K562 (cell line): ENCODE data around the gene ARID3A. TPM values are rescaled to one million over a fixed set of nuclear protein-coding genes. Genes with fewer than 3 reads are reported as not detected.

ENCODE experiments used
- BCLAF1 ChIP-seq, 2 experiments: fragments of 450-650 bp in 1 of 2; IDR thresholded peaks; 2 replicates each; pipeline ENCODE4 v1.6.1; 2011 to 2017; ENCODE audit warnings: low read depth in 2 of 2, antibody characterized with exemption in 1 of 2, borderline replicate concordance in 1 of 2, low read length in 1 of 2, mild to moderate bottlenecking in 1 of 2, mixed read lengths in 1 of 2; ENCODE audit not compliant: control insufficient read depth in 1 of 2
- BRD4 ChIP-seq: fragments of 200-600 bp; sonication (generic); IDR thresholded peaks from 2 replicates; pipeline ENCODE4 v1.6.1; 2017; ENCODE audit warnings: inconsistent platforms
- CHD4 ChIP-seq: fragments of 200-600 bp; sonication (generic); IDR thresholded peaks from 3 replicates; pipeline ENCODE4 v1.6.1; 2012; ENCODE audit warnings: low read depth, mild to moderate bottlenecking, mixed read lengths, low read length, inconsistent platforms; ENCODE audit not compliant: insufficient read depth, insufficient replicate concordance, poor library complexity, severe bottlenecking
- E2F1 ChIP-seq: sonication (generic); formaldehyde crosslinking; IDR thresholded peaks from 2 replicates; pipeline ENCODE4 v1.8.1; 2023; ENCODE audit warnings: mild to moderate bottlenecking, missing genetic modification reagents, moderate library complexity
- GATA2 ChIP-seq: sonication (generic); formaldehyde crosslinking; IDR thresholded peaks from 2 replicates; pipeline ENCODE4 v1.4.0; 2020; ENCODE audit warnings: mild to moderate bottlenecking, missing genetic modification reagents
- HMG20A ChIP-seq: fragments of 450-650 bp; formaldehyde crosslinking; conservative IDR thresholded peaks from 2 replicates; pipeline ENCODE4 v1.4.0; 2020; ENCODE audit warnings: mild to moderate bottlenecking, mixed read lengths
- KHSRP ChIP-seq: fragments of 450-650 bp; IDR thresholded peaks from 2 replicates; pipeline ENCODE4 v1.6.1; 2017
- NCOA4 ChIP-seq: fragments of 450-650 bp; IDR thresholded peaks from 2 replicates; pipeline ENCODE4 v1.6.1; 2018; ENCODE audit warnings: mild to moderate bottlenecking; ENCODE audit not compliant: partially characterized antibody
- NR0B1 ChIP-seq: fragments of 450-650 bp; IDR thresholded peaks from one replicate; pipeline ENCODE4 v1.6.1; 2018; ENCODE audit warnings: mild to moderate bottlenecking, moderate library complexity; ENCODE audit not compliant: partially characterized antibody
- POU5F1 ChIP-seq: fragments of 150-350 bp; IDR thresholded peaks from 2 replicates; pipeline ENCODE4 v1.6.1; 2014; ENCODE audit warnings: borderline replicate concordance, low read length, low read depth, mild to moderate bottlenecking; ENCODE audit not compliant: partially characterized antibody
- PPARD ChIP-seq: fragments of 250-450 bp; sonication (Bioruptor Pico); IDR thresholded peaks from 2 replicates; pipeline ENCODE4 v1.8.0; 2022; ENCODE audit warnings: inconsistent platforms, mild to moderate bottlenecking, moderate library complexity
- ZNF12 ChIP-seq: sonication (generic); formaldehyde crosslinking; IDR thresholded peaks from 2 replicates; pipeline ENCODE4 v1.4.0; 2020; ENCODE audit warnings: mild to moderate bottlenecking, missing genetic modification reagents
- ZNF121 ChIP-seq: sonication (generic); formaldehyde crosslinking; conservative IDR thresholded peaks from 2 replicates; pipeline ENCODE4 v1.8.0; 2022; ENCODE audit warnings: missing genetic modification reagents
- ZNF77 ChIP-seq: fragments of 250-450 bp; sonication (Bioruptor Pico); IDR thresholded peaks from 2 replicates; pipeline ENCODE4 v1.5.0; 2020
- polyA plus RNA-seq, 8 experiments: library from polyadenylated mRNA; depleted of rRNA in 4 of 8; stranded (reverse) in 5 of 8; unstranded in 3 of 8; fragments of >200 nt; fragmentation: Nextera tagmentation in 2 of 8; fragmentation: Illumina TruSeq in 1 of 8; extraction: Ambion mirVana in 2 of 8; extraction: Trizol in 1 of 8; gene quantifications; 2 replicates each; pipeline versions ENCODE4 v1.2.1 to v1.2.3, GENCODE V29; 2011 to 2014; ENCODE audit warnings: inconsistent platforms in 1 of 8, missing spikeins in 1 of 8
- total RNA-seq, 7 experiments: library from RNA; depleted of rRNA in 6 of 7; stranded (reverse); fragments of >200 nt in 6 of 7; fragmentation: Illumina TruSeq in 2 of 7; extraction: Trizol in 2 of 7; gene quantifications; 2 replicates each; pipeline versions ENCODE4 v1.2.1 to v1.2.3, GENCODE V29; 2011 to 2021; ENCODE audit warnings: low replicate concordance in 1 of 7
- TF ChIP-seq, protein P1 (sequence below), 2 experiments: IDR thresholded peaks in 1 of 2; conservative IDR thresholded peaks in 1 of 2; 2 replicates each; pipeline ENCODE4 v1.6.1; 2016; ENCODE audit warnings: low read depth in 2 of 2, mild to moderate bottlenecking in 1 of 2, missing compliant biosample characterization in 1 of 2, missing genetic modification characterization in 1 of 2, moderate library complexity in 1 of 2
- TF ChIP-seq, protein P2 (sequence below): sonication (generic); formaldehyde crosslinking; IDR thresholded peaks from 2 replicates; pipeline ENCODE4 v1.8.1; 2023; ENCODE audit warnings: mild to moderate bottlenecking, missing genetic modification reagents

The ARID3A gene
- total and polyA plus RNA-seq, 9 of the 15 experiments (the other 6 are each of a cell fraction or from before 2014, with no cell fraction given), result 1.4 to 118 (median 31.2) TPM

DNA sequence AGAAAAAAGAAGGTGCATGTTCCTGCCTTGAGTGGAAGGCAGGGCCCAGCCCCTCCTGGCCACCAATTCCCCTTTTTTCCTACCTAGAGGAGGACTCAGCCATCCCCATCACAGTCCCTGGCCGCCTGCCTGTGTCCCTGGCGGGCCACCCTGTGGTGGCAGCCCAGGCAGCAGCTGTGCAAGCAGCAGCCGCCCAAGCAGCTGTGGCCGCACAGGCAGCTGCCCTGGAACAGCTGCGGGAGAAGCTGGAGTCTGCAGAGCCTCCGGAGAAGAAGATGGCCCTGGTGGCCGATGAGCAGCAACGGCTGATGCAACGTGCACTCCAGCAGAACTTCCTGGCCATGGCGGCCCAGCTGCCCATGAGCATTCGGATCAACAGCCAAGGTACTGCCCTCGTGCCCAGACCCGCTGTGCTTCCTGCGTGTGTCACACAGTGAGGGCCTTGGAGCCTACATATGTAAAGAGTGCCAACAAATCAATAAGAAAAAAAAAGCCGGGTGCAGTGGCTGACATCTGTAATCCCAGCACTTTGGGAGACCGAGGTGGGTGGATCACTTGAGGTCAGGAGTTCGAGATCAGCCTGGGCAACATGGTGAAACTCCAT lies 40.8 kb downstream of the ARID3A start (continued):
- TF ChIP-seq POU5F1 (no peak), HMG20A (CRISPR knock-in tag) (no peak), BCLAF1 (IDR thresholded peaks at IDR 0.05; ENCODE audit: borderline replicate concordance in 1 of 2, control insufficient read depth in 1 of 2, low read depth in 2 of 2, low read length in 1 of 2) (no peak), PPARD (no peak), KHSRP (no peak), ZNF77 (CRISPR knock-in tag) (no peak), CHD4 (peak; percentile 50), BRD4 (no peak), GATA2 (no peak), NR0B1 (no peak), E2F1 (no peak), ZNF12 (CRISPR knock-in tag) (no peak), ZNF121 (CRISPR knock-in tag) (peak; percentile 91), NCOA4 (no peak)
- TF ChIP-seq, protein P1, sequence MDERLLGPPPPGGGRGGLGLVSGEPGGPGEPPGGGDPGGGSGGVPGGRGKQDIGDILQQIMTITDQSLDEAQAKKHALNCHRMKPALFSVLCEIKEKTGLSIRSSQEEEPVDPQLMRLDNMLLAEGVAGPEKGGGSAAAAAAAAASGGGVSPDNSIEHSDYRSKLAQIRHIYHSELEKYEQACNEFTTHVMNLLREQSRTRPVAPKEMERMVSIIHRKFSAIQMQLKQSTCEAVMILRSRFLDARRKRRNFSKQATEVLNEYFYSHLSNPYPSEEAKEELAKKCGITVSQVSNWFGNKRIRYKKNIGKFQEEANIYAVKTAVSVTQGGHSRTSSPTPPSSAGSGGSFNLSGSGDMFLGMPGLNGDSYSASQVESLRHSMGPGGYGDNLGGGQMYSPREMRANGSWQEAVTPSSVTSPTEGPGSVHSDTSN (CRISPR knock-in tag; IDR thresholded peaks at IDR 0.05; ENCODE audit: low read depth), result no peak
- TF ChIP-seq, protein P1 (tag; conservative IDR thresholded peaks at IDR 0.05; ENCODE audit: low read depth), result no peak
- TF ChIP-seq, protein P2, sequence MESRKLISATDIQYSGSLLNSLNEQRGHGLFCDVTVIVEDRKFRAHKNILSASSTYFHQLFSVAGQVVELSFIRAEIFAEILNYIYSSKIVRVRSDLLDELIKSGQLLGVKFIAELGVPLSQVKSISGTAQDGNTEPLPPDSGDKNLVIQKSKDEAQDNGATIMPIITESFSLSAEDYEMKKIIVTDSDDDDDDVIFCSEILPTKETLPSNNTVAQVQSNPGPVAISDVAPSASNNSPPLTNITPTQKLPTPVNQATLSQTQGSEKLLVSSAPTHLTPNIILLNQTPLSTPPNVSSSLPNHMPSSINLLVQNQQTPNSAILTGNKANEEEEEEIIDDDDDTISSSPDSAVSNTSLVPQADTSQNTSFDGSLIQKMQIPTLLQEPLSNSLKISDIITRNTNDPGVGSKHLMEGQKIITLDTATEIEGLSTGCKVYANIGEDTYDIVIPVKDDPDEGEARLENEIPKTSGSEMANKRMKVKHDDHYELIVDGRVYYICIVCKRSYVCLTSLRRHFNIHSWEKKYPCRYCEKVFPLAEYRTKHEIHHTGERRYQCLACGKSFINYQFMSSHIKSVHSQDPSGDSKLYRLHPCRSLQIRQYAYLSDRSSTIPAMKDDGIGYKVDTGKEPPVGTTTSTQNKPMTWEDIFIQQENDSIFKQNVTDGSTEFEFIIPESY (CRISPR knock-in tag), result peak; percentile 96
